ENCODE results near the gene PKN1. TPM values are rescaled to one million over a fixed set of nuclear protein-coding genes. Genes with fewer than 3 reads are reported as not detected.

Gene PKN1
- total and polyA plus RNA-seq, 4 donors: 38.7 to 112 (median 87.2) TPM

DNA sequence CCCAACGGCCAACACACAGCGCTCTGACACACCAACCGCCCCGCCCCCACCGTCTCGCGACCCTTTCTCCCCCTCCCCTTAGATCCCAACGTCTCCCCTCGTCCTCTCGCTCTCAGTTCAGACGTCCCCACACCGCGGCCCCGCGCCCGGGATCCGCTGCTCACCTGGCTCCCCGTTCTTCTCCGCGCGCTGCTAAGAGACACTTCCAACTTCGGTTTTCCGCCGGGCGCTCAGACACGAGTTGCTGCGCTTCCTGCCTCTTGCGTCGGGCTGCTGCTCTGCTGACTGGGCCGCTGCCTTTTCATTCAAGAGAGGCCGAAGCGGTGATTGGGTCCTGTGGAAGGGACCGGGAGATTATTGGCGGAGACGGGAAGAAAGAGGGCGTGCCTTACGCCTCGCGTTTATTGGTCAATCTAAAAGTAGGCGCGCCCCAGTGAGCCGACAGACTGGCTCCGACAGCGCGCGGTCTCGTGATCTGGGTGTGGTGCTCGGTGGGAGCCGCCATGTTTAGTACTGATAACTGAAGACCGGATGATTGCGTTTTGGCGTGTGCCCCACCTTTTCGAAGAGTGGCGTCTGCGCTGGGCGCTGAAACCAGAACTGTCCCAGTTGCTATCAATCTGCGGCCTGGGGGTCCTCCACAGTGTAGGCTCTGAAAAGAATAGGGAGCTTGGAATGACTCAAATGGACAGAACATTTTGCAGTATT is 13.8 kb upstream of the PKN1 start, which contains the start of gene DDX39A:
Gene DDX39A, minus strand, starts transcription at position 236 of the 708 bp plus-strand sequence. CDS start 6,121 bp downstream, outside the sequence.
- WGBS, 2 donors: 1% methylated on average over 57 of the region's 57 CpGs
- H3K27me3 ChIP-seq (ENCODE audit: control insufficient read depth in 1 of 2, insufficient read depth in 2 of 2, low read length in 1 of 2): no peaks in the 10 kb centered on the region
- intact Hi-C loops (cut with DNase I): no loop called here
- H3K36me3 ChIP-seq (ENCODE audit: control insufficient read depth in 1 of 2, insufficient read depth in 2 of 2, low read length in 1 of 2): no peaks in the 10 kb centered on the region
- peak; percentile 98 for ATAC-seq (ENCODE audit: low FRiP score)
- no peaks in the 10 kb centered on the region for H3K9me3 ChIP-seq (ENCODE audit: control insufficient read depth, low read length)
- peak within 1 kb of the TSS; percentile 61 to 64 for H3K27ac ChIP-seq (ENCODE audit: low read depth in 1 of 2, low read length in 2 of 2)
- peak; percentile 98 to 99 for DNase-seq
- peak within 1 kb of the TSS; percentile 89 to 96 for H3K4me3 ChIP-seq (ENCODE audit: low read length in 2 of 2)
- H3K4me1 ChIP-seq (ENCODE audit: control insufficient read depth in 1 of 2, insufficient read depth in 2 of 2, low read length in 2 of 2): no peaks in the 10 kb centered on the region

DNA sequence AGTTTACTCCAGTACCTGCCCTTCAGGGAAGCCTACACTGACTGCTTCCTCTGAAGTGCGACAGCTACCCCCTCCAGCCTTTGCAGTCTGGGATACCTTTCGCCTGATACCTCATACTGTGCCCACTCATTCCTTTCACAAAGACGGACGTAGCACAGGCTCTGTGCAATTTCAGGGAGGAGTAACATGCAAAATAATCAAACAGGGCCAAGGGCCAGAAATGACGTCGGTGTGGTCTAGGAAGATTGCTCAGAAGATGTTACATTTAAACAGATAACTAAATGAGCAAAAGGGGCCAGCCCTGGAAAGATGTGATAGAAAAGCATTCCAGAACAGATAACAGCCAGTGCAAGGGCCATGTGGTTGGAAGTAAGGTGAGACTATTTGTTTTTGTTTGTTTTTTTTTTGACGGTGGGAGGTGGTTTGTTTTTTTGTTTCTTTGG is 7.4 kb upstream of the PKN1 start:
- Histone ChIP-seq H3K27me3 (ENCODE audit: control insufficient read depth in 1 of 2, insufficient read depth in 2 of 2, low read length in 1 of 2) (no peaks in the 10 kb centered on the region), H3K4me1 (ENCODE audit: control insufficient read depth in 1 of 2, insufficient read depth in 2 of 2, low read length in 2 of 2) (no peaks in the 10 kb centered on the region), H3K27ac (ENCODE audit: low read depth in 1 of 2, low read length in 2 of 2) (no peak overlapping the region), H3K4me3 (ENCODE audit: low read length in 2 of 2) (no peak overlapping the region), H3K9me3 (ENCODE audit: control insufficient read depth, low read length) (no peaks in the 10 kb centered on the region), H3K36me3 (ENCODE audit: control insufficient read depth in 1 of 2, insufficient read depth in 2 of 2, low read length in 1 of 2) (no peaks in the 10 kb centered on the region)
- DNase-seq (no peak), ATAC-seq (ENCODE audit: low FRiP score) (no peak)
- intact Hi-C loops (cut with DNase I): no loop called here
- 75 to 78% methylated on average over 7 of the region's 7 CpGs for WGBS, 2 donors

- no peaks in the 10 kb centered on the region for H3K36me3 ChIP-seq (ENCODE audit: control insufficient read depth in 1 of 2, insufficient read depth in 2 of 2, low read length in 1 of 2)
- ATAC-seq (ENCODE audit: low FRiP score) (no peak), DNase-seq (no peak)
- no peaks in the 10 kb centered on the region for H3K27me3 ChIP-seq (ENCODE audit: control insufficient read depth in 1 of 2, insufficient read depth in 2 of 2, low read length in 1 of 2)
- H3K27ac ChIP-seq (ENCODE audit: low read depth in 1 of 2, low read length in 2 of 2): no peak overlapping the region
- no peak overlapping the region for H3K4me3 ChIP-seq (ENCODE audit: low read length in 2 of 2)
- no peaks in the 10 kb centered on the region for H3K4me1 ChIP-seq (ENCODE audit: control insufficient read depth in 1 of 2, insufficient read depth in 2 of 2, low read length in 2 of 2)
- H3K9me3 ChIP-seq (ENCODE audit: control insufficient read depth, low read length): no peaks in the 10 kb centered on the region
- intact Hi-C loops (cut with DNase I): no loop called here
- WGBS, 2 donors: 72 to 80% methylated on average over 2 of the region's 2 CpGs
Measured at GRCh38 chr19:14427461-14427860, 5.6 kb upstream of the PKN1 start.

- DNase-seq (no peak), ATAC-seq (ENCODE audit: low FRiP score) (no peak)
- Histone ChIP-seq H3K36me3 (ENCODE audit: control insufficient read depth in 1 of 2, insufficient read depth in 2 of 2, low read length in 1 of 2) (no peaks in the 10 kb centered on the region), H3K4me3 (ENCODE audit: low read length in 2 of 2) (no peak overlapping the region), H3K4me1 (ENCODE audit: control insufficient read depth in 1 of 2, insufficient read depth in 2 of 2, low read length in 2 of 2) (no peaks in the 10 kb centered on the region), H3K27ac (ENCODE audit: low read depth in 1 of 2, low read length in 2 of 2) (no peak overlapping the region), H3K27me3 (ENCODE audit: control insufficient read depth in 1 of 2, insufficient read depth in 2 of 2, low read length in 1 of 2) (no peaks in the 10 kb centered on the region), H3K9me3 (ENCODE audit: control insufficient read depth, low read length) (no peaks in the 10 kb centered on the region)
- intact Hi-C loops (cut with DNase I): no loop called here
- WGBS, 2 donors: 45 to 50% methylated on average over 4 of the region's 4 CpGs
Measured at GRCh38 chr19:14428882-14429416, 4.2 kb upstream of the PKN1 start.

DNA sequence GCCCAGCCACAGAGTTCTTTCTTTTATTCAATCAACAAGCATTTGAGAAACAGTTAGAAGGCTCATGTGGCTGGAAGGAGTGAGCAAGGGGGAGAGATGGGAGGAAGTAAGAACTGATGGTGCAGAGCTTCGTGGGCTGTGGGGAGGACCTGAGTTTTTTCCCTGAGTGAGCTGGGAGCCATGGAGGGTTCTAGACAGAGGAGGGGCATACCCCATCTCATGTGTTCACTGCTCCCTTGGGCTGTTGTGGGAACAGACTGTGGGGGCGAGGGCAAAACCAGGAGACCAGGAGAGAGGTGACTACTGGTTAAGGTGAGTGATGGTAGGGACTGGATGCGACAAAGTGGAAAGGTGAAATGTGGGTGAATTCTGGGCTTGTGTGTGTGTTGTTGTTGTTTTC is 2.4 kb upstream of the PKN1 start:
- H3K9me3 ChIP-seq (ENCODE audit: control insufficient read depth, low read length): no peaks in the 10 kb centered on the region
- H3K4me3 ChIP-seq (ENCODE audit: low read length in 2 of 2): no peak overlapping the region
- no peaks in the 10 kb centered on the region for H3K27me3 ChIP-seq (ENCODE audit: control insufficient read depth in 1 of 2, insufficient read depth in 2 of 2, low read length in 1 of 2)
- ATAC-seq (ENCODE audit: low FRiP score) (no peak), DNase-seq (no peak)
- WGBS, 2 donors: 83 to 85% methylated on average over 3 of the region's 3 CpGs
- no peaks in the 10 kb centered on the region for H3K36me3 ChIP-seq (ENCODE audit: control insufficient read depth in 1 of 2, insufficient read depth in 2 of 2, low read length in 1 of 2)
- intact Hi-C loops (cut with DNase I): no loop called here
- H3K4me1 ChIP-seq (ENCODE audit: control insufficient read depth in 1 of 2, insufficient read depth in 2 of 2, low read length in 2 of 2): no peaks in the 10 kb centered on the region
- no peak overlapping the region for H3K27ac ChIP-seq (ENCODE audit: low read depth in 1 of 2, low read length in 2 of 2)

DNA sequence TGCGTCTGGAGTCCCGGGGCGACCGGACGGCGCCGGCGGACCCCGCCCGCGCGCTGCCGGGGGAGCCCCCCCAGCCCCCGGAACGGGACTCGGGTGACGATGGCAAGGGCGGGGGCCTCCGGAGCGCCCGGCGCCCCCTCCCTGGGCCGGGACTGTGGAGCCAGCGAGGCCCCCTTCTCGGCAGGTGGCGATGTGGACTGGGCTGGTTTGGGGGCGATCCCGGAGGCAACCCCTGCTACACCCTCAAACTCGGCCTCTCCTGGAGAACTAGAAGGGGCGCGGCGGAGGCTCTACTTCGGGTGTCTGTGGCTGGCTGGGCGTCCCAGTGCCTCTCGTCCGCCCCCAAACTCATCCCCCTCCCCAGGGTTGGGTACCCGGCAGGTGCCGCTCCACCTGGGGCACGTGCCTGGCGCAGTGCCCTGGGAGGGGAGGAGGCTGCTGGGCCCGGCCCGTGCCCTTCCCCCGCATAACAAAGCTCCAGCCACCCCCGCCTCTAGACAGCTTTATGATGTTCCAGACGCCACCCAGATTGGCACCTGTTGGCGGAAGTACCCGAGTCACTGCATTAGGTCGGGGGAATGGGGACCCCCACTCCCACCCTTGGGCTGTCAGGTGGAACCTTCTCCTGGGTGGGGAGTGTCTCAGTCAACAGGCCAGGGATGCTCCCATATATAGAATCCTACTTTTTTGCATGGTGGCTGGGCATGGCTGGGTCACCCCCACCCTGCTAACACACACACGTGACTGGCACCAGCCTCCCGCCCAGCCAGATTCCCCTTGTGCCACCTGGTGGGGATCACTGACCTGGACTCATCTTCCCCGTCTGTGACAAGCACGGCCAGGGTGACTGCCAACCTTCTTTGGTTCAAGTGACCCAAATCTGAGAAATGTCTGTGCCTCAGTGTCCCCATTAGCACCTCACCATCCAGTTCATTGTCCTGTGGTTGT is 722 bp downstream of the PKN1 start:
- Histone ChIP-seq H3K9me3 (ENCODE audit: control insufficient read depth, low read length) (no peaks in the 10 kb centered on the region), H3K4me3 (ENCODE audit: low read length in 2 of 2) (peak overlapping the region; percentile 78 to 97), H3K4me1 (ENCODE audit: control insufficient read depth in 1 of 2, insufficient read depth in 2 of 2, low read length in 2 of 2) (no peaks in the 10 kb centered on the region), H3K27ac (ENCODE audit: low read depth in 1 of 2, low read length in 2 of 2) (peak overlapping the region in 1 of 2 donors; percentile 69), H3K27me3 (ENCODE audit: control insufficient read depth in 1 of 2, insufficient read depth in 2 of 2, low read length in 1 of 2) (no peaks in the 10 kb centered on the region), H3K36me3 (ENCODE audit: control insufficient read depth in 1 of 2, insufficient read depth in 2 of 2, low read length in 1 of 2) (no peaks in the 10 kb centered on the region)
- ATAC-seq (ENCODE audit: low FRiP score) (peak; percentile 11), DNase-seq (no peak)
- 3 to 4% methylated on average over 44 to 52 of the region's 52 CpGs for WGBS, 2 donors
- intact Hi-C loops (cut with DNase I): no loop called here

- ATAC-seq (ENCODE audit: low FRiP score) (peak; percentile 86), DNase-seq (peak; percentile 85 to 90)
- 51 to 52% methylated on average over 22 to 23 of the region's 23 CpGs for WGBS, 2 donors
- H3K27ac ChIP-seq (ENCODE audit: low read depth in 1 of 2, low read length in 2 of 2): peak overlapping the region in 1 of 2 donors; percentile 48
- H3K9me3 ChIP-seq (ENCODE audit: control insufficient read depth, low read length): no peaks in the 10 kb centered on the region
- H3K4me3 ChIP-seq (ENCODE audit: low read length in 2 of 2): no peak overlapping the region
- no peaks in the 10 kb centered on the region for H3K4me1 ChIP-seq (ENCODE audit: control insufficient read depth in 1 of 2, insufficient read depth in 2 of 2, low read length in 2 of 2)
- H3K36me3 ChIP-seq (ENCODE audit: control insufficient read depth in 1 of 2, insufficient read depth in 2 of 2, low read length in 1 of 2): no peaks in the 10 kb centered on the region
- H3K27me3 ChIP-seq (ENCODE audit: control insufficient read depth in 1 of 2, insufficient read depth in 2 of 2, low read length in 1 of 2): no peaks in the 10 kb centered on the region
- intact Hi-C loops (cut with DNase I): no loop called here
Measured at GRCh38 chr19:14434543-14435319, 1.6 kb downstream of the PKN1 start.

Data from aorta (tissue), 5 donors.